Measurements from ENCODE around the gene GALNT14.

Gene GALNT14

DNA sequence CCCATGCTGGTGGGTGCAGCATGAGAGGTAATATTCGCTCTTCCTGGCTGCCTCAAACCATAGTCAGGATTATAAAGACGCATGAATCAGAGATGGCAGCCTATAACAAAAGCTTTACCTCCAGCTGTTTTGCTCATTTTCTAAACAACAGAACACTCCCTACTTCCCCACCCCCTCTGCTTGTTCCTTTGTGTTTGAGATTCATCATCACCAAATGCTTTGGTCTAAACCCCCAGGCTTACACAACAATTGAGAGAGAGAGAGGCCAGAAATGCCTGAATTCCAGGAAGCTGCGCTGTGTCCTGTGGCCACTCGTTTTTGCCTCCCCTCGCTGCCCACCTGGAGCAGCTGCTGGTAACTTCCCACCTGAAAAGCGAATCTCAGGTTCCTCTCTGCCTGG lies 252.2 kb downstream of the GALNT14 start:
- H3K36me3 ChIP-seq (ENCODE audit: control insufficient read depth in 2 of 2, insufficient read depth in 1 of 2, low read length in 2 of 2): no peaks in the 10 kb centered on the region
- no peaks in the 10 kb centered on the region for H3K9me3 ChIP-seq (ENCODE audit: control insufficient read depth, insufficient read depth, low read depth, low read length)
- POLR2A ChIA-PET: no interaction called here
- no peak overlapping the region for H3K4me3 ChIP-seq (ENCODE audit: low read depth, low read length)
- TF ChIP-seq, protein P1, sequence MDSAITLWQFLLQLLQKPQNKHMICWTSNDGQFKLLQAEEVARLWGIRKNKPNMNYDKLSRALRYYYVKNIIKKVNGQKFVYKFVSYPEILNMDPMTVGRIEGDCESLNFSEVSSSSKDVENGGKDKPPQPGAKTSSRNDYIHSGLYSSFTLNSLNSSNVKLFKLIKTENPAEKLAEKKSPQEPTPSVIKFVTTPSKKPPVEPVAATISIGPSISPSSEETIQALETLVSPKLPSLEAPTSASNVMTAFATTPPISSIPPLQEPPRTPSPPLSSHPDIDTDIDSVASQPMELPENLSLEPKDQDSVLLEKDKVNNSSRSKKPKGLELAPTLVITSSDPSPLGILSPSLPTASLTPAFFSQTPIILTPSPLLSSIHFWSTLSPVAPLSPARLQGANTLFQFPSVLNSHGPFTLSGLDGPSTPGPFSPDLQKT (IDR thresholded peaks at IDR 0.05; ENCODE audit: borderline replicate concordance, low read depth, low read length): no peak
- TF ChIP-seq ZBTB7A (tag by site-specific recombination; IDR thresholded peaks at IDR 0.05; ENCODE audit: low read depth) (no peak), TRIM28 (IDR thresholded peaks at IDR 0.05; ENCODE audit: borderline replicate concordance, low read length) (no peak), ZNF175 (tag by site-specific recombination; IDR thresholded peaks at IDR 0.05) (no peak), ZNF571 (tag by site-specific recombination; IDR thresholded peaks at IDR 0.05) (no peak), ZFP41 (tag by site-specific recombination; IDR thresholded peaks at IDR 0.05; ENCODE audit: borderline replicate concordance) (no peak), ZNF184 (tag by site-specific recombination; IDR thresholded peaks at IDR 0.05) (no peak), ZNF654 (tag by site-specific recombination; IDR thresholded peaks at IDR 0.05; ENCODE audit: low read depth) (no peak), ZNF624 (tag by site-specific recombination; IDR thresholded peaks at IDR 0.05) (no peak), ZNF768 (tag by site-specific recombination; IDR thresholded peaks at IDR 0.05) (no peak), SP2 (tag by site-specific recombination; IDR thresholded peaks at IDR 0.05) (no peak), ZNF558 (tag by site-specific recombination; IDR thresholded peaks at IDR 0.05) (no peak), ZNF521 (tag by site-specific recombination; IDR thresholded peaks at IDR 0.05) (no peak), ZNF404 (tag by site-specific recombination; IDR thresholded peaks at IDR 0.05) (no peak), ZNF423 (tag by site-specific recombination; IDR thresholded peaks at IDR 0.05) (no peak), IKZF3 (tag by site-specific recombination; IDR thresholded peaks at IDR 0.05) (no peak)
- TF ChIP-seq, protein P2, sequence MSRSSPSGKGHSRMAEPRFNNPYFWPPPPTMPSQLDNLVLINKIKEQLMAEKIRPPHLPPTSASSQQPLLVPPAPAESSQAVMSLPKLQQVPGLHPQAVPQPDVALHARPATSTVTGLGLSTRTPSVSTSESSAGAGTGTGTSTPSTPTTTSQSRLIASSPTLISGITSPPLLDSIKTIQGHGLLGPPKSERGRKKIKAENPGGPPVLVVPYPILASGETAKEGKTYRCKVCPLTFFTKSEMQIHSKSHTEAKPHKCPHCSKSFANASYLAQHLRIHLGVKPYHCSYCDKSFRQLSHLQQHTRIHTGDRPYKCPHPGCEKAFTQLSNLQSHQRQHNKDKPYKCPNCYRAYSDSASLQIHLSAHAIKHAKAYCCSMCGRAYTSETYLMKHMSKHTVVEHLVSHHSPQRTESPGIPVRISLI (tag by site-specific recombination; IDR thresholded peaks at IDR 0.05): no peak
- TF ChIP-seq, protein P3, sequence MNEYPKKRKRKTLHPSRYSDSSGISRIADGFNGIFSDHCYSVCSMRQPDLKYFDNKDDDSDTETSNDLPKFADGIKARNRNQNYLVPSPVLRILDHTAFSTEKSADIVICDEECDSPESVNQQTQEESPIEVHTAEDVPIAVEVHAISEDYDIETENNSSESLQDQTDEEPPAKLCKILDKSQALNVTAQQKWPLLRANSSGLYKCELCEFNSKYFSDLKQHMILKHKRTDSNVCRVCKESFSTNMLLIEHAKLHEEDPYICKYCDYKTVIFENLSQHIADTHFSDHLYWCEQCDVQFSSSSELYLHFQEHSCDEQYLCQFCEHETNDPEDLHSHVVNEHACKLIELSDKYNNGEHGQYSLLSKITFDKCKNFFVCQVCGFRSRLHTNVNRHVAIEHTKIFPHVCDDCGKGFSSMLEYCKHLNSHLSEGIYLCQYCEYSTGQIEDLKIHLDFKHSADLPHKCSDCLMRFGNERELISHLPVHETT (tag by site-specific recombination; IDR thresholded peaks at IDR 0.05): no peak
- TF ChIP-seq, protein P4, sequence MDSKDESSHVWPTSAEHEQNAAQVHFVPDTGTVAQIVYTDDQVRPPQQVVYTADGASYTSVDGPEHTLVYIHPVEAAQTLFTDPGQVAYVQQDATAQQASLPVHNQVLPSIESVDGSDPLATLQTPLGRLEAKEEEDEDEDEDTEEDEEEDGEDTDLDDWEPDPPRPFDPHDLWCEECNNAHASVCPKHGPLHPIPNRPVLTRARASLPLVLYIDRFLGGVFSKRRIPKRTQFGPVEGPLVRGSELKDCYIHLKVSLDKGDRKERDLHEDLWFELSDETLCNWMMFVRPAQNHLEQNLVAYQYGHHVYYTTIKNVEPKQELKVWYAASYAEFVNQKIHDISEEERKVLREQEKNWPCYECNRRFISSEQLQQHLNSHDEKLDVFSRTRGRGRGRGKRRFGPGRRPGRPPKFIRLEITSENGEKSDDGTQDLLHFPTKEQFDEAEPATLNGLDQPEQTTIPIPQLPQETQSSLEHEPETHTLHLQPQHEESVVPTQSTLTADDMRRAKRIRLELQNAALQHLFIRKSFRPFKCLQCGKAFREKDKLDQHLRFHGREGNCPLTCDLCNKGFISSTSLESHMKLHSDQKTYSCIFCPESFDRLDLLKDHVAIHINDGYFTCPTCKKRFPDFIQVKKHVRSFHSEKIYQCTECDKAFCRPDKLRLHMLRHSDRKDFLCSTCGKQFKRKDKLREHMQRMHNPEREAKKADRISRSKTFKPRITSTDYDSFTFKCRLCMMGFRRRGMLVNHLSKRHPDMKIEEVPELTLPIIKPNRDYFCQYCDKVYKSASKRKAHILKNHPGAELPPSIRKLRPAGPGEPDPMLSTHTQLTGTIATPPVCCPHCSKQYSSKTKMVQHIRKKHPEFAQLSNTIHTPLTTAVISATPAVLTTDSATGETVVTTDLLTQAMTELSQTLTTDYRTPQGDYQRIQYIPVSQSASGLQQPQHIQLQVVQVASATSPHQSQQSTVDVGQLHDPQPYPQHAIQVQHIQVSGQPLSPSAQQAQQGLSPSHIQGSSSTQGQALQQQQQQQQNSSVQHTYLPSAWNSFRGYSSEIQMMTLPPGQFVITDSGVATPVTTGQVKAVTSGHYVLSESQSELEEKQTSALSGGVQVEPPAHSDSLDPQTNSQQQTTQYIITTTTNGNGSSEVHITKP (tag by site-specific recombination; IDR thresholded peaks at IDR 0.05): no peak
- H3K27ac ChIP-seq (ENCODE audit: extremely low read depth, low read depth, low read length): no peak overlapping the region
- CTCF ChIA-PET: no interaction called here
- no peaks in the 10 kb centered on the region for H3K4me1 ChIP-seq (ENCODE audit: control insufficient read depth, insufficient read depth, low read length)

DNA sequence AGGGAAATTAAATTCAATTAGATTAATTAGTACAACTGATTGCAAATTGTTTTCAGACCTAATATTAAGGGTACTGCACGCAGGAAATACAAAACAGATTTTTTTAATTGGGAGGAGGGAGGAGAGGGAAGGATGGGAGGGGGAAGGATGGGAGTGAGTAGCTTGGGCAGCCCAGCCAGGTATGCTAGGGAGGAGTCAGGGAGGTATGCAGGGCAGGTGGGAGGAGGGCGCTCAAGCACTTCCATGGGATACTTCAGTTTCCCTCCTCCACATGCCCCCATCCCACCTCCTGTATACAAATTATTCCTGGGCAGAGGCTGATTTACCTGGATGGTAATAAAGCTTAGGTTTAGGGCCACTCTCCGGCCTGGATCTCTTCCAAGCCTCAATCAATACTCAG lies 254.4 kb downstream of the GALNT14 start:
- CTCF ChIA-PET: no interaction called here
- POLR2A ChIA-PET: no interaction called here

More for the DNA sequence above, 254.4 kb downstream of the GALNT14 start:
- TF ChIP-seq ZNF114 (tag by site-specific recombination; IDR thresholded peaks at IDR 0.05): no peak
- no peak for TF ChIP-seq ZNF548 (tag by site-specific recombination; IDR thresholded peaks at IDR 0.05)
- TF ChIP-seq, protein P5, sequence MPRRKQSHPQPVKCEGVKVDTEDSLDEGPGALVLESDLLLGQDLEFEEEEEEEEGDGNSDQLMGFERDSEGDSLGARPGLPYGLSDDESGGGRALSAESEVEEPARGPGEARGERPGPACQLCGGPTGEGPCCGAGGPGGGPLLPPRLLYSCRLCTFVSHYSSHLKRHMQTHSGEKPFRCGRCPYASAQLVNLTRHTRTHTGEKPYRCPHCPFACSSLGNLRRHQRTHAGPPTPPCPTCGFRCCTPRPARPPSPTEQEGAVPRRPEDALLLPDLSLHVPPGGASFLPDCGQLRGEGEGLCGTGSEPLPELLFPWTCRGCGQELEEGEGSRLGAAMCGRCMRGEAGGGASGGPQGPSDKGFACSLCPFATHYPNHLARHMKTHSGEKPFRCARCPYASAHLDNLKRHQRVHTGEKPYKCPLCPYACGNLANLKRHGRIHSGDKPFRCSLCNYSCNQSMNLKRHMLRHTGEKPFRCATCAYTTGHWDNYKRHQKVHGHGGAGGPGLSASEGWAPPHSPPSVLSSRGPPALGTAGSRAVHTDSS (tag by site-specific recombination; IDR thresholded peaks at IDR 0.05): no peak
- TF ChIP-seq ZNF521 (tag by site-specific recombination; IDR thresholded peaks at IDR 0.05): no peak
- no peak for TF ChIP-seq ZNF174 (tag by site-specific recombination; IDR thresholded peaks at IDR 0.05)
- TF ChIP-seq, protein P6, sequence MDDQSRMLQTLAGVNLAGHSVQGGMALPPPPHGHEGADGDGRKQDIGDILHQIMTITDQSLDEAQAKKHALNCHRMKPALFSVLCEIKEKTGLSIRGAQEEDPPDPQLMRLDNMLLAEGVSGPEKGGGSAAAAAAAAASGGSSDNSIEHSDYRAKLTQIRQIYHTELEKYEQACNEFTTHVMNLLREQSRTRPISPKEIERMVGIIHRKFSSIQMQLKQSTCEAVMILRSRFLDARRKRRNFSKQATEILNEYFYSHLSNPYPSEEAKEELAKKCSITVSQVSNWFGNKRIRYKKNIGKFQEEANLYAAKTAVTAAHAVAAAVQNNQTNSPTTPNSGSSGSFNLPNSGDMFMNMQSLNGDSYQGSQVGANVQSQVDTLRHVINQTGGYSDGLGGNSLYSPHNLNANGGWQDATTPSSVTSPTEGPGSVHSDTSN (CRISPR knock-in tag; IDR thresholded peaks at IDR 0.05): no peak
- TF ChIP-seq ZNF514 (tag by site-specific recombination; IDR thresholded peaks at IDR 0.05): no peak
- H3K27ac ChIP-seq (ENCODE audit: extremely low read depth, low read depth, low read length): no peak overlapping the region
- H3K9me3 ChIP-seq (ENCODE audit: control insufficient read depth, insufficient read depth, low read depth, low read length): no peaks in the 10 kb centered on the region
- no peaks in the 10 kb centered on the region for H3K36me3 ChIP-seq (ENCODE audit: control insufficient read depth in 2 of 2, insufficient read depth in 1 of 2, low read length in 2 of 2)
- no peak overlapping the region for H3K4me3 ChIP-seq (ENCODE audit: low read depth, low read length)
- no peaks in the 10 kb centered on the region for H3K4me1 ChIP-seq (ENCODE audit: control insufficient read depth, insufficient read depth, low read length)
